HEK293T (cell line): ENCODE results near the gene SETDB2.
A peak's percentile ranks its signal among the peaks of the same experiment; 100 is the strongest.

Source experiments
- CTCF ChIA-PET: fragments of 350-600 bp; formaldehyde crosslinking; extraction: SDS; loops from one replicate; lab custom pipeline; 2021; ENCODE audit warnings: antibody characterized with exemption, inconsistent platforms; lab: Yijun Ruan, JAX
- POLR2A ChIA-PET: fragments of 350-600 bp; formaldehyde crosslinking; extraction: SDS; loops from one replicate; lab custom pipeline; 2020; ENCODE audit warnings: antibody characterized with exemption, inconsistent platforms; lab: Yijun Ruan, JAX
- DNase-seq: peaks from one replicate; pipeline ENCODE4 v3.0.0; 2012; ENCODE audit warnings: mixed read lengths; ENCODE audit errors: extremely low spot score
- ARNT ChIP-seq: fragments of 450-650 bp; IDR thresholded peaks from 2 replicates; pipeline ENCODE4 v1.6.1; 2017; ENCODE audit warnings: mild to moderate bottlenecking
- BHLHE40 ChIP-seq: fragments of 450-650 bp; IDR thresholded peaks from 2 replicates; pipeline ENCODE4 v1.6.1; 2016; ENCODE audit warnings: mild to moderate bottlenecking, moderate library complexity, borderline replicate concordance
- CTBP1 ChIP-seq: fragments of 450-650 bp; IDR thresholded peaks from 2 replicates; pipeline ENCODE4 v1.6.1; 2016; ENCODE audit warnings: borderline replicate concordance
- ELF4 ChIP-seq: fragments of 450-650 bp; IDR thresholded peaks from 2 replicates; pipeline ENCODE4 v1.6.1; 2017; ENCODE audit warnings: antibody characterized with exemption
- FOXA1 ChIP-seq: fragments of 450-650 bp; IDR thresholded peaks from 2 replicates; pipeline ENCODE4 v1.6.1; 2016; ENCODE audit warnings: mild to moderate bottlenecking
- FOXK2 ChIP-seq: fragments of 450-650 bp; IDR thresholded peaks from 2 replicates; pipeline ENCODE4 v1.6.1; 2016; ENCODE audit warnings: mild to moderate bottlenecking
- FOXM1 ChIP-seq: fragments of 450-650 bp; IDR thresholded peaks from 2 replicates; pipeline ENCODE4 v1.6.1; 2017; ENCODE audit warnings: mild to moderate bottlenecking, borderline replicate concordance
- HDGF ChIP-seq: fragments of 450-650 bp; IDR thresholded peaks from 2 replicates; pipeline ENCODE4 v1.6.1; 2017; ENCODE audit warnings: antibody characterized with exemption, borderline replicate concordance
- L3MBTL2 ChIP-seq: fragments of 450-650 bp; conservative IDR thresholded peaks from 2 replicates; pipeline ENCODE4 v1.6.1; 2016; ENCODE audit warnings: mild to moderate bottlenecking
- LEF1 ChIP-seq: fragments of 450-650 bp; IDR thresholded peaks from 2 replicates; pipeline ENCODE4 v1.6.1; 2017; ENCODE audit warnings: mild to moderate bottlenecking, borderline replicate concordance
- NFRKB ChIP-seq: fragments of 450-650 bp; IDR thresholded peaks from 2 replicates; pipeline ENCODE4 v1.6.1; 2016; ENCODE audit warnings: mild to moderate bottlenecking, moderate library complexity
- SP1 ChIP-seq: fragments of 450-650 bp; IDR thresholded peaks from 2 replicates; pipeline ENCODE4 v1.6.1; 2017
- SUZ12 ChIP-seq: fragments of 450-650 bp; IDR thresholded peaks from 2 replicates; pipeline ENCODE4 v1.6.1; 2016; ENCODE audit warnings: mild to moderate bottlenecking
- TARDBP ChIP-seq: fragments of 450-650 bp; IDR thresholded peaks from 2 replicates; pipeline ENCODE4 v1.6.1; 2016
- ZNF384 ChIP-seq: fragments of 450-650 bp; IDR thresholded peaks from 2 replicates; pipeline ENCODE4 v1.6.1; 2016
- TF ChIP-seq, protein P1 (sequence below): fragments of 450-650 bp; IDR thresholded peaks from 2 replicates; pipeline ENCODE4 v1.6.1; 2016

SETDB2 gene

DNA sequence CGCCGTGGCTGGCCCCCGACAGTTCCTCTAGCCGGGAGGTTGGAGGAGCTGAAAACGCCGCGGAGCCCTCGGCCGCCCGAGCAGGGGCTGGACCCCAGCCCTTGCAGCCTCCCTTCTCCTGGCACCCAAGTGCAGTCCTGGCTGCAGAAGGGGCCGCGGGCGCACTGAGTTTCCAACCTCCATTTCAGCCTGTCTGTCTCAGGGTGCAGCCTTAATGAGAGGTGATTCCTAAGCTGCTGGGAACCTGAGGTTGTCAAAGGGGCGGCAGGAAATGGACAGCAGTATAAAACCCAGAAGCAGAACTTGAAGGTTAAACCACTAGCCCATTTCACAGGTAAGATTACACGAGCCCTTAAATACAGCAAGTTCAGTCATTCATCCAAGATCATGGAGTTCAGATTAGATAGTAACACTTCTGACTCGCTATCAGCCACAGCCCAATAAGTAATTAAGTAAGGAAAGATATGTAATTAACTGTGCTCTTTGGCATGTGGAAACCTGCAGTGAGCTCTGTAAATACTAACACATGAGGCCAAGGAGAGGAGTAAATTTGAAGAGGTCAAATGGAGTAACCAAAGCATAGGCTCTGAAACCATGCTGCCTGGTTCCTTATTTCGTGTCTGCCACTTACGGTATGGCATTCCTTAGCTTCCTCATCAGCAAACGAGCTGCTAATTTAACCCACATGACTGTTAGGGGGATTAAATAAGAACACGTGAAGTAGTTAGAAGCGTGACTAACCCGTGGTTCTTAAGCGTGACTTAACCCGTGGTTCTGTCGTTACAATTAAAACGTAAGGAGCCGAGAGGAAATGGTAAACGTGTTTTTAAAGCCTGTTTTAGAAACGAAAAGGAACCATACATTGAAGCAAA is 686 bp downstream of the SETDB2 start:
- POLR2A ChIA-PET = interaction anchor here (0.6 to 1.6 kb wide), 7 partner anchors 9 to 348 kb away, joined by 3 to 4 read pairs (median 3); partner anchors contain the start of genes KPNA3 and PHF11
- CTCF ChIA-PET = interaction anchor here (0.9 kb wide), 1 partner anchor 627 kb away, joined by 3 read pairs; no protein-coding TSS in a partner anchor
- DNase-seq = peak; percentile 11
- TF ChIP-seq TARDBP = no peak
- TF ChIP-seq FOXA1 = no peak
- peak; percentile 61 for TF ChIP-seq L3MBTL2
- no peak for TF ChIP-seq LEF1

DNA sequence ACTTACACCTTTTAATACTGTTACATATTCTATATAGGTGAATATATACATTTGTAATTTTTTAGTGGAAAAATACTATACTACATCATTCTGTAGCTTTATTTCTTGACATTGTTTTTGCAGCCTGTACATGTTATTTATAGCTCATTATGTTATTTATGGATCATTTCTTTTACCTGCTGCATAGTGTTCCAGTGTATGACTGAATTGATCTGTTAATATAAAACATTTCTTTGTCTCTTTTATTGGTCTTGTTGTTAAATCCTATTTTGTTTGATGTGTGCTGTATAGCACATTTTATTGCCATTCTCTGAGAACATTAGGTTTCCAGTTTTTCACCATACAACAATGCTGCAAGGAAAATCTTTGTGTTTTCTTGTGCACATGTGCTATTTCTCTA is 2.4 kb downstream of the SETDB2 start:
- no peak for TF ChIP-seq FOXA1
- TF ChIP-seq HDGF = no peak
- no peak for TF ChIP-seq FOXM1
- TF ChIP-seq SP1 = no peak
- no peak for TF ChIP-seq NFRKB
- TF ChIP-seq BHLHE40 = no peak
- no peak for TF ChIP-seq LEF1
- no peak for TF ChIP-seq TARDBP
- TF ChIP-seq ELF4 = no peak
- no peak for TF ChIP-seq SUZ12
- TF ChIP-seq, protein P1, sequence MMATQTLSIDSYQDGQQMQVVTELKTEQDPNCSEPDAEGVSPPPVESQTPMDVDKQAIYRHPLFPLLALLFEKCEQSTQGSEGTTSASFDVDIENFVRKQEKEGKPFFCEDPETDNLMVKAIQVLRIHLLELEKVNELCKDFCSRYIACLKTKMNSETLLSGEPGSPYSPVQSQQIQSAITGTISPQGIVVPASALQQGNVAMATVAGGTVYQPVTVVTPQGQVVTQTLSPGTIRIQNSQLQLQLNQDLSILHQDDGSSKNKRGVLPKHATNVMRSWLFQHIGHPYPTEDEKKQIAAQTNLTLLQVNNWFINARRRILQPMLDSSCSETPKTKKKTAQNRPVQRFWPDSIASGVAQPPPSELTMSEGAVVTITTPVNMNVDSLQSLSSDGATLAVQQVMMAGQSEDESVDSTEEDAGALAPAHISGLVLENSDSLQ = no peak
- TF ChIP-seq FOXK2 = no peak
- TF ChIP-seq ARNT = no peak
- TF ChIP-seq ZNF384 = no peak
- ChIA-PET CTCF (interaction anchor here (0.9 kb wide), 1 partner anchor 70 kb away, joined by 4 read pairs; no protein-coding TSS in a partner anchor), POLR2A (no interaction called here)
- no peak for DNase-seq

DNA sequence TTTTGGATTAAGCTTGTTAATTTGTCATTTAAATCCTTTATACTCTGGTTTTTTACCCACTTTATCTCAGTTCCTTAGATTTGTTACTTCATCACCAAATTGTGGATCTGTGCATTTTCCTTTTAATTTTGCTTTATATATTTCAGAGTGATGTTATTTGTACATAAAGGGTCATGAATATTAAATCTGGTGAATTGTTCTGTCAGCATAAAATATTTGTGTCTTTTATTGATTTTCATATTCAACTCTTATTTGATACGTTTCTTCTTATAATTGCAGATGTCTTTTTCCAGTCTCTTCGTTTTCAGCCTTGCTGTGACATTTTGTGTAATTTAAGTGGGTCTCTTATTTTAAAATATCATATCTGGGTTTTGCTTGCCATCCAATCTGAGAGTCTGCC is 4.7 kb downstream of the SETDB2 start:
- POLR2A ChIA-PET = no interaction called here
- no peak for DNase-seq
- CTCF ChIA-PET = interaction anchor here (0.6 kb wide), 1 partner anchor 469 kb away, joined by 3 read pairs; no protein-coding TSS in a partner anchor
- TF ChIP-seq FOXA1 (no peak), NFRKB (no peak), HDGF (no peak), SP1 (no peak)

DNA sequence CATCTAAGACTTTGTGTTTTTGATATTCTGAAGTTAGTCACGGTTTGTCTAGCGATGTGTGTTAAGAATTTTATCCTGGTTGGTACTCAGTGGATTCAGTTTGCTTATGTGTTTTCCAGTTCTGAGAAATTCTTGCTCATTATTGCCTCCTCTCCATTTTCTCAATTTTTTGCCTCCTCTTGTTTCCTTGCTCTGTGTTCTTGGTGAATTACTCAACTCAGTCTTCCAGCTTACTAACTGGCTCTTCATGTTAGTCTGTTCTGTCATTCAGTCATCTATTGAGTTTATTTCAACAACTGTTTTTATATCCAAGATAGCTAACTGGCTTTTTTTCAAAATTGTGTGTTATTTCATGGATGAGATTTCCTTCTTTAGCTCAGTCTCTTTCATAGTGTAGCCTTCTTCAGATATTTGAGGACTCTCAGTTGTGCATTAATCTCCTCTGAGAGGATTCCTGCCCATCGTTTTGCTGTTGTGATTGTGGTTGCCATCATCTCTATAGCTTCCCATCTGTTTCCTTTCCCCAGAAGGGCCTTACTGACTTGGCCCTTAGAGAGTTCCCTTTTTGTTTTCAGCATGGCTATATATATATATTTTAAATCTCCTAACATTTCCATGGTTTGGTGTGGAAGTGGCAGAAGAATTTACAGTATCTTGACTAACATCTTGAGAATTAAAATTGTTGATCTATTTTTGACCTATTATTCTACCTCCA is 6.2 kb downstream of the SETDB2 start:
- POLR2A ChIA-PET = no interaction called here
- no peak for DNase-seq
- CTCF ChIA-PET = no interaction called here
- no peak for TF ChIP-seq LEF1
- TF ChIP-seq FOXK2 = no peak
- no peak for TF ChIP-seq SUZ12
- no peak for TF ChIP-seq NFRKB
- TF ChIP-seq, protein P1 = no peak
- TF ChIP-seq ELF4 = no peak
- no peak for TF ChIP-seq SP1
- no peak for TF ChIP-seq TARDBP
- TF ChIP-seq ZNF384 = no peak
- TF ChIP-seq FOXM1 = no peak
- TF ChIP-seq L3MBTL2 = no peak
- TF ChIP-seq HDGF = no peak
- no peak for TF ChIP-seq FOXA1
- no peak for TF ChIP-seq ARNT
- TF ChIP-seq CTBP1 = no peak
- TF ChIP-seq BHLHE40 = no peak

DNA sequence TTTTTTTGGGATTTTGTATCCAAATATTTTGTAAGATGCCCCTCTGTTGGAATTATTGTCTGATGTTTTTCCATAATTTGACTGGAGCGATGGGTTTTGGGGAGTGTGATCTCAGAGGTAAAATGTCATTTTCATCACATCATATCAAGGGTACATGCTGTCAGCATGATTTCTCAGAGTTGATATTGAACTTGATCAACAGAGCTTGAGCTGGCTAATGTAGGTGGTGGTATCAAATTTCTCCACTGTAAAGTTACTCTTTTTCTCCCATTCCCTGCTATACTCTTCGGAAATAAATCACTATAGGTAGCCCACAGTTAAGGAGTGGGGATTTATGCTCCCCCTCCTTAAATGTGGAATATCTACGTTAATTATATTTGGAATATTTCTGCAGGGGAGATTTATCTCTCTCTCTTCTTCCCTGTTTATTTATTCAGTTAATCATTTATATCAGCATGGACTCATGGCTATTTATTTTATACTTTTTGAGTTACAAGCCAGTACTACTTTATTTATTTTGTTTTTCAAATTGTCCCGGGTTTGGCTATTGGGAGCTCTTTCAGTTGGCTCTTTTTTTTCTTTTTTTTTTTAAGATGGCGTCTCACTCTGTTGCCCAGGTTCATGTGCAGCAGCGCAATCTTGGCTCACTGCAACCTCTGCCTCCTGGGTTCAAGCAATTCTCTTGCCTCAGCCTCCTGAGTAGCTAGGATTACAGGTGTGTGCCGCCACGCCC is 8.8 kb downstream of the SETDB2 start:
- ChIA-PET CTCF (interaction anchor here (0.6 kb wide), 1 partner anchor 25 kb away, joined by 3 read pairs; no protein-coding TSS in a partner anchor), POLR2A (no interaction called here)
- no peak for TF ChIP-seq BHLHE40
- TF ChIP-seq NFRKB = no peak
- no peak for TF ChIP-seq CTBP1
- no peak for TF ChIP-seq SP1
- TF ChIP-seq, protein P1 = no peak
- TF ChIP-seq SUZ12 = no peak
- no peak for TF ChIP-seq HDGF
- TF ChIP-seq FOXM1 = no peak
- no peak for TF ChIP-seq ELF4
- no peak for TF ChIP-seq FOXA1
- TF ChIP-seq ZNF384 = no peak
- no peak for TF ChIP-seq LEF1
- no peak for TF ChIP-seq TARDBP
- TF ChIP-seq FOXK2 = no peak
- no peak for TF ChIP-seq L3MBTL2
- TF ChIP-seq ARNT = no peak
- DNase-seq = no peak
